Mesendoderm (in vitro differentiated cells): ENCODE results near the gene ARSG.

Experiments
- DNase-seq: peaks from one replicate; pipeline ENCODE4 v3.0.0; 2013
- H2AK5ac ChIP-seq: 2 replicates; pipeline ENCODE4 v1.6.1; 2013; ENCODE audit warnings: low read length, inconsistent platforms
- H2BK120ac ChIP-seq: 2 replicates; pipeline ENCODE4 v1.6.1; 2013; ENCODE audit warnings: low read depth, mild to moderate bottlenecking, low read length, moderate library complexity, mixed read lengths
- H2BK15ac ChIP-seq: replicated peaks from 2 replicates; pipeline ENCODE4 v1.6.1; 2013; ENCODE audit warnings: low read depth, mild to moderate bottlenecking, moderate library complexity
- H2BK5ac ChIP-seq: 2 replicates; pipeline ENCODE4 v1.6.1; 2013; ENCODE audit warnings: low read length, inconsistent platforms
- H3K18ac ChIP-seq: 2 replicates; pipeline ENCODE4 v1.6.1; 2013; ENCODE audit warnings: mild to moderate bottlenecking, low read length, mixed read lengths
- H3K23ac ChIP-seq: one replicate; pipeline ENCODE4 v1.6.1; 2013; ENCODE audit warnings: low read length
- H3K27ac ChIP-seq: 2 replicates; pipeline ENCODE4 v1.5.1; 2013; ENCODE audit warnings: low read depth, mild to moderate bottlenecking, inconsistent platforms, low read length, moderate library complexity
- H3K27me3 ChIP-seq: 2 replicates; pipeline ENCODE4 v1.6.1; 2013; ENCODE audit warnings: low read length, control low read depth, mild to moderate bottlenecking, inconsistent platforms; ENCODE audit not compliant: insufficient read depth, poor library complexity
- H3K36me3 ChIP-seq: 2 replicates; pipeline ENCODE4 v1.6.1; 2013; ENCODE audit warnings: low read length, inconsistent platforms; ENCODE audit not compliant: control insufficient read depth, insufficient read depth
- H3K4ac ChIP-seq: one replicate; pipeline ENCODE4 v1.6.1; 2013; ENCODE audit warnings: low read depth, mild to moderate bottlenecking, low read length, moderate library complexity
- H3K4me1 ChIP-seq: 2 replicates; pipeline ENCODE4 v1.6.1; 2013; ENCODE audit warnings: low read depth, low read length, inconsistent platforms; ENCODE audit not compliant: control insufficient read depth
- H3K4me2 ChIP-seq: 2 replicates; pipeline ENCODE4 v1.6.1; 2013; ENCODE audit warnings: low read length
- H3K4me3 ChIP-seq: 2 replicates; pipeline ENCODE4 v1.5.1; 2013; ENCODE audit warnings: mild to moderate bottlenecking, low read length
- H3K56ac ChIP-seq: one replicate; pipeline ENCODE4 v1.6.1; 2013; ENCODE audit warnings: low read length
- H3K79me1 ChIP-seq: 2 replicates; pipeline ENCODE4 v1.6.1; 2013; ENCODE audit warnings: low read length, inconsistent platforms
- H3K79me2 ChIP-seq: 2 replicates; pipeline ENCODE4 v1.6.1; 2013; ENCODE audit warnings: mild to moderate bottlenecking, low read length; ENCODE audit not compliant: control insufficient read depth, insufficient read depth
- H3K9ac ChIP-seq: 2 replicates; pipeline ENCODE4 v1.6.1; 2013; ENCODE audit warnings: low read length, inconsistent platforms
- H4K5ac ChIP-seq: one replicate; pipeline ENCODE4 v1.6.1; 2013; ENCODE audit warnings: low read length
- H4K8ac ChIP-seq: one replicate; pipeline ENCODE4 v1.6.1; 2013; ENCODE audit warnings: low read depth, mild to moderate bottlenecking, control low read depth, low read length, moderate library complexity
- WGBS: extraction: QIAGEN DNeasy Blood & Tissue Kit; methylation state at CpG from one replicate; pipeline ENCODE4 v1.1.7; 2013; ENCODE audit warnings: low lambda C conversion rate, missing lambda C conversion rate; ENCODE audit not compliant: insufficient coverage; ENCODE audit errors: extremely low coverage; 5-methylcytosine and 5-hydroxymethylcytosine counted together

ARSG gene

GRCh38 chr17:68446626-68447041, 155.3 kb downstream of the ARSG start:
- H2BK120ac ChIP-seq, result no peak overlapping the region
- no peak overlapping the region for H2BK5ac ChIP-seq
- no peak overlapping the region for H3K18ac ChIP-seq
- H3K23ac ChIP-seq, result no peak overlapping the region
- H3K4ac ChIP-seq, result no peak overlapping the region
- H4K8ac ChIP-seq, result no peak overlapping the region
- no peak overlapping the region for H3K56ac ChIP-seq
- H2BK15ac ChIP-seq, result no peak overlapping the region
- H3K4me1 ChIP-seq, result no peaks in the 10 kb centered on the region
- no peak overlapping the region for H2AK5ac ChIP-seq
- H3K79me1 ChIP-seq, result no peaks in the 10 kb centered on the region
- H4K5ac ChIP-seq, result no peak overlapping the region
- H3K9ac ChIP-seq, result no peak overlapping the region
- H3K27ac ChIP-seq, result no peak overlapping the region
- H3K36me3 ChIP-seq, result no peaks in the 10 kb centered on the region
- no peak for DNase-seq
- no peaks in the 10 kb centered on the region for H3K79me2 ChIP-seq
- no CpG with 5 or more reads among the region's 9 CpGs for WGBS
- no peaks in the 10 kb centered on the region for H3K27me3 ChIP-seq
- no peak overlapping the region for H3K4me2 ChIP-seq
- no peak overlapping the region for H3K4me3 ChIP-seq

- no peak overlapping the region for H2AK5ac ChIP-seq
- no peak overlapping the region for H3K23ac ChIP-seq
- no peak overlapping the region for H3K4me3 ChIP-seq
- H3K4me2 ChIP-seq, result no peak overlapping the region
- no peaks in the 10 kb centered on the region for H3K79me1 ChIP-seq
- no peak overlapping the region for H3K27ac ChIP-seq
- no peak overlapping the region for H2BK120ac ChIP-seq
- no peak overlapping the region for H4K5ac ChIP-seq
- no peak for DNase-seq
- WGBS, result no CpG with 5 or more reads among the region's 13 CpGs
- no peak overlapping the region for H2BK5ac ChIP-seq
- no peak overlapping the region for H2BK15ac ChIP-seq
- H3K4me1 ChIP-seq, result no peaks in the 10 kb centered on the region
- H3K4ac ChIP-seq, result no peak overlapping the region
- no peak overlapping the region for H3K18ac ChIP-seq
- no peak overlapping the region for H4K8ac ChIP-seq
- no peaks in the 10 kb centered on the region for H3K36me3 ChIP-seq
- H3K9ac ChIP-seq, result no peak overlapping the region
- H3K56ac ChIP-seq, result no peak overlapping the region
- no peaks in the 10 kb centered on the region for H3K27me3 ChIP-seq
- H3K79me2 ChIP-seq, result no peaks in the 10 kb centered on the region
Observed at GRCh38 chr17:68449021-68449739, 157.9 kb downstream of the ARSG start.

GRCh38 chr17:68450391-68450790, 159.1 kb downstream of the ARSG start:
- no peak for DNase-seq
- no peak overlapping the region for H3K4me2 ChIP-seq
- no peak overlapping the region for H3K56ac ChIP-seq
- no peak overlapping the region for H2BK15ac ChIP-seq
- no peak overlapping the region for H3K4ac ChIP-seq
- no peak overlapping the region for H4K5ac ChIP-seq
- H3K4me3 ChIP-seq, result no peak overlapping the region
- H3K18ac ChIP-seq, result no peak overlapping the region
- no peaks in the 10 kb centered on the region for H3K79me2 ChIP-seq
- H3K23ac ChIP-seq, result no peak overlapping the region
- H3K9ac ChIP-seq, result no peak overlapping the region
- H2BK120ac ChIP-seq, result no peak overlapping the region
- H2BK5ac ChIP-seq, result no peak overlapping the region
- H3K36me3 ChIP-seq, result no peaks in the 10 kb centered on the region
- H3K27ac ChIP-seq, result no peak overlapping the region
- no peak overlapping the region for H4K8ac ChIP-seq
- H3K27me3 ChIP-seq, result no peaks in the 10 kb centered on the region
- H3K4me1 ChIP-seq, result no peaks in the 10 kb centered on the region
- no peaks in the 10 kb centered on the region for H3K79me1 ChIP-seq
- no peak overlapping the region for H2AK5ac ChIP-seq
- no CpG with 5 or more reads among the region's 8 CpGs for WGBS

- H3K27ac ChIP-seq, result no peak overlapping the region
- H3K56ac ChIP-seq, result no peak overlapping the region
- H3K4me1 ChIP-seq, result no peaks in the 10 kb centered on the region
- H3K79me1 ChIP-seq, result no peaks in the 10 kb centered on the region
- H2BK5ac ChIP-seq, result no peak overlapping the region
- H3K9ac ChIP-seq, result no peak overlapping the region
- H3K27me3 ChIP-seq, result no peaks in the 10 kb centered on the region
- H2BK120ac ChIP-seq, result no peak overlapping the region
- H3K18ac ChIP-seq, result no peak overlapping the region
- H2BK15ac ChIP-seq, result no peak overlapping the region
- no peaks in the 10 kb centered on the region for H3K36me3 ChIP-seq
- no peak for DNase-seq
- no peak overlapping the region for H3K23ac ChIP-seq
- no peak overlapping the region for H3K4me2 ChIP-seq
- no peaks in the 10 kb centered on the region for H3K79me2 ChIP-seq
- H4K5ac ChIP-seq, result no peak overlapping the region
- H2AK5ac ChIP-seq, result no peak overlapping the region
- no CpG with 5 or more reads among the region's 14 CpGs for WGBS
- H3K4ac ChIP-seq, result no peak overlapping the region
- H3K4me3 ChIP-seq, result no peak overlapping the region
- H4K8ac ChIP-seq, result no peak overlapping the region
Observed at GRCh38 chr17:68450801-68451200, 159.5 kb downstream of the ARSG start.

GRCh38 chr17:68451670-68452354, 160.5 kb downstream of the ARSG start:
- Histone ChIP-seq H2BK120ac (no peak overlapping the region), H2BK15ac (no peak overlapping the region), H3K36me3 (no peaks in the 10 kb centered on the region), H3K27me3 (no peaks in the 10 kb centered on the region), H3K9ac (no peak overlapping the region), H3K79me2 (no peaks in the 10 kb centered on the region), H2AK5ac (no peak overlapping the region), H4K8ac (no peak overlapping the region), H3K4me2 (no peak overlapping the region), H3K79me1 (no peaks in the 10 kb centered on the region), H3K4ac (no peak overlapping the region), H2BK5ac (no peak overlapping the region), H3K18ac (no peak overlapping the region), H3K23ac (no peak overlapping the region), H3K56ac (no peak overlapping the region), H3K4me1 (peaks cover 3% of the 10 kb centered on the region), H3K27ac (no peak overlapping the region), H4K5ac (no peak overlapping the region), H3K4me3 (no peak overlapping the region)
- no CpG with 5 or more reads among the region's 5 CpGs for WGBS
- no peak for DNase-seq
